Bronchial epithelial cell (primary cell): ENCODE results near the gene EPHB2. TPM values are rescaled to one million over a fixed set of nuclear protein-coding genes. Genes with fewer than 3 reads are reported as not detected.

ENCODE experiments used
- DNase-seq: peaks from one replicate; pipeline ENCODE4 v3.0.0-alpha.2; 2010; ENCODE audit warnings: low read depth
- FAIRE-seq: peaks from 2 replicates; lab custom pipeline; 2011; peaks lifted over from hg19 to GRCh38; lab: Jason Lieb, UNC
- H3K27me3 ChIP-seq: 2 replicates; pipeline ENCODE4 v1.5.1; 2011; ENCODE audit warnings: low read length; ENCODE audit not compliant: control insufficient read depth, insufficient read depth
- H3K36me3 ChIP-seq: 2 replicates; pipeline ENCODE4 v1.5.1; 2011; ENCODE audit warnings: low read length; ENCODE audit not compliant: control insufficient read depth, insufficient read depth
- H3K4me3 ChIP-seq: 2 replicates; pipeline ENCODE4 v1.5.1; 2011; ENCODE audit warnings: mild to moderate bottlenecking, low read depth, low read length, control low read depth
- CTCF ChIP-seq: IDR thresholded peaks from 2 replicates; pipeline ENCODE4 v1.5.1; 2011; ENCODE audit warnings: mild to moderate bottlenecking, moderate library complexity, low read length, control low read depth, inconsistent platforms; ENCODE audit not compliant: insufficient read depth, severe bottlenecking
- total RNA-seq: library from RNA; depleted of rRNA; stranded (reverse); fragments of >200 nt; gene quantifications from 2 replicates; pipeline ENCODE4 v1.2.1, GENCODE V29; 2014

Gene EPHB2
- total RNA-seq, 1 donor from 2014 or later = 10.0 TPM

DNA sequence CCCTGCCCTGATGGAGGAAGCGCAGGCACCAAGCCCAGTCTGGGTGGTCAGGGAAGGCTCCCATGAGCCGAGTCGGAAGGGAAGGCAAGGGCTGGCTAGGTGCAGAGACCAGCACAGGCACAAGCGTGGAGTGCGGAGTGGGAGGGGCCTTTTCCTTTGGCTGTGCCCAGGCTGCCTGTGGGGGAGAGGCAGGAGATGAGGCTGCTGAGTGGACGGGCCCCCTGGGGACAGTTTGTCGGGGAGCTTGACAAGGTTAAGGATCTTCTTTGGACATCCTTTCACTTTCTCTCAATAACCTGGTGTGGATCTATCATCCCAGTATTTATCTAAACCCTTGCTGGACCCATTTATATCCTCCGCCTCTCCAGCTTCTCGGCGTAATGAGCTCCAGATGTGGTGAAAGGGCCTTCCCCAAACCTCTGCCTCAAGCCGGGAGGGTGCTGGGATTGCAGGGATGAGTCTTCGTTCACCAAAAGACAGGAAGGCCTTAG lies 42.9 kb downstream of the EPHB2 start:
- FAIRE-seq = no peak
- DNase-seq = no peak
- TF ChIP-seq CTCF = no peak
- H3K27me3 ChIP-seq = no peaks in the 10 kb centered on the region
- no peaks in the 10 kb centered on the region for H3K36me3 ChIP-seq
- H3K4me3 ChIP-seq = no peak overlapping the region

DNA sequence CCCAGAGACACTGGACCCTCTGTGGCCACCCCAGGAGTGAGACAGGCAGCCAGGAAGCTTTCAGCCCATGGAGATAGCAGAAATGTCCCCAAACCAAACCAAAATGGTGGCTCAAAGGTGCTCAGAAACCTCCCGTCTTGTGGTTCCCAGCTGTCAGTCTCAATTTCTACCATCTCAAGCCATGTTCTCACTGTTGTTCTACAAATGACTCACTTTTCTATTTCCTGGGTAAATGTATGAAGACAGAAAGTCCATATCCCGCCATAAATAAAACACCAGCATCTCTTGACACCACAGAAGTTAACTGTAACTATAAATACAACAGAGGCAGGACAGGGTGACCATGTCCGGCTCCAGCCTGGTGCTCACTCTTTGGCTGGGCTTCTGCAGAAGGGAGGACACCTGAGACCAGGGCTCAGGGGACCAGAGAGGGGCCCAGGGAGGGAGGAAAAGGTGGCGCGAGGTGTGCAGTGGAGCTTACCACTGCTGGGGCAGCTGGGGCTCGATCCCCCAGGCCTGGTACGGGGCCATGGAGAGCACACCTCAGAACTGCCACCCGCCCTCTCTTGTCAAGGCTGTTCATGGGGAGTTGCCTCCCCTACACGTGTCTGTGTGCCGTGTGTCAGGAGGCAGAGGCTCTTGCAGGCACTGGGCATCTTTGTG lies 43.6 kb downstream of the EPHB2 start:
- TF ChIP-seq CTCF = no peak
- FAIRE-seq (no peak), DNase-seq (no peak)
- Histone ChIP-seq H3K36me3 (no peaks in the 10 kb centered on the region), H3K27me3 (no peaks in the 10 kb centered on the region), H3K4me3 (no peak overlapping the region)

DNA sequence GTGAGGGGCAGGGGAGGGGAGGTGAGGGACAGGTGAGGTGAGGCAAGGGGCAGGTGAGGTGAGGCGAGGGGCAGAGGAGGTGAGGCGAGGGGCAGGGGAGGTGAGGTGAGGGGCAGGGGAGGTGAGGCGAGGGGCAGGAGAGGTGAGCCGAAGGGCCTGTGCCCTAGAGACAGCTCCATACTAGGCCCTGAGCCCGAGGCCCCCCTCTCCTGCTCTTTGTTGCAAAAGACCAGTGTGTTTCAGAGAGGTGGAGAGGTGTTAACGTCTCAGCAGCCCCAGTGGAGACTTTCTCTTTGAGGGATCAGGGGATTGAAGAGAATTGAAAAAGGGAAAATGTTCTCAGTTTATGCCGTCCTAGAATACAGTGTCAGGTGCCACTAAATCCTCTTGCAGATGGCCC lies 44.2 kb downstream of the EPHB2 start:
- Histone ChIP-seq H3K27me3 (no peaks in the 10 kb centered on the region), H3K4me3 (no peak overlapping the region), H3K36me3 (no peaks in the 10 kb centered on the region)
- DNase-seq (no peak), FAIRE-seq (no peak)
- TF ChIP-seq CTCF = no peak

DNA sequence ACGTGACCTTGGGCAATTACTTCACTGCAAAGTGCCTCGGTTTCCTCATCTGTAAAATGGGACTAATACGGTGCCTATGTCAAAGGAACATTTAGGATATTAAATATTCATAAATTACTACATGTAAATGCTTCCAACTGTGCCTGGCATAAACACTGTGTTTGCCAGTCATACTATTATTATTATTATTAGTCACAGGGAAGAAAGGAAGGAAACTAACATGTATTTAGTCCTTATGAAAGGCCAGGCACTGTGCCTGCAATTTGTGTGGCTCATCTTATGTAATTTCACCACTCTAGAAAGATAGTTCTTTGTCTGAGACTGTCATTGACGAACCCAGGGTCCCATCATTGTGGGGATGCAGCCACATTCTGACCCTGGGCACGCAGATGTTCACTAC lies 45.0 kb downstream of the EPHB2 start:
- no peak for TF ChIP-seq CTCF
- no peaks in the 10 kb centered on the region for H3K27me3 ChIP-seq
- DNase-seq = no peak
- FAIRE-seq = no peak
- H3K4me3 ChIP-seq = no peak overlapping the region
- H3K36me3 ChIP-seq = no peaks in the 10 kb centered on the region

DNA sequence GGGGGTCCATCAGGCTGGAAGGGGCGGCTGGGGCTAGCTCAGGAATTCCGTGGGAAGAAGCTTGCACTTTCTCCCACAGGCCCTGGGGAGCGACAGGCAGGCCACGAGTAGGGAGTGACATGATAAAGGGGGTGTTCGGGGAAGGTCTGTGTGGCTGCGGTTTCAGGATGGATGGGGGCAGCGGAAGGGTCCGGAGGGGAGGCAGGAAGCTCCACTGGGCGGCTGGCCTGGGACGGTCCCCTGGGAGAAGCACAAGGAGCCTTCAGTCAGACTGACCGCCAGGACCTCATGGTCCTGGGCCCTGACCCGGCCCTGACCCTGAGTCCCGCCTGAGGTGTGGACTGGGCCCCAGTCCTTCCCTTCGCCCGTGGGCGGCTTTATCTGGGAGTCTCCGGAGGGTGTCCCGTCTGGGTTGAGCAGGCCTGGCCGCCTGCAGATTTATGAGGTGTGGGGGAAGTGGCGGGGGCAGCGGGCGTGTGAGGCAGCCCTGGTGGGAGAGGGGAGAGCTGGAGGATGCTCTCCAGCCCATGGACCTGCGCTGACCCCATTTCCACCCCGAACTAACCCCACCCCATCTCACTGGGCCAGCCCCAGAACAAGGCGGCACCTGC lies 45.6 kb downstream of the EPHB2 start:
- no peak for DNase-seq
- Histone ChIP-seq H3K4me3 (no peak overlapping the region), H3K27me3 (no peaks in the 10 kb centered on the region), H3K36me3 (no peaks in the 10 kb centered on the region)
- no peak for TF ChIP-seq CTCF
- no peak for FAIRE-seq
